Fibroblast of skin of scalp (primary cell): ENCODE measurements around the gene KRT83. TPM values are rescaled to one million over a fixed set of nuclear protein-coding genes. Genes with fewer than 3 reads are reported as not detected.

Experiments used
- DNase-seq: peaks from one replicate; pipeline ENCODE4 v3.0.0-alpha.2; 2013
- polyA plus RNA-seq, 2 experiments: library from polyadenylated mRNA; unstranded; fragments of 120-200 nt; gene quantifications; one replicate each; pipeline ENCODE4 v1.2.1, GENCODE V29; 2013; ENCODE audit not compliant: insufficient read length in 2 of 2

KRT83 gene
- polyA plus RNA-seq (2013, experiment 1 of 2; ENCODE audit: insufficient read length) = not detected
- not detected for polyA plus RNA-seq (2013, experiment 2 of 2; ENCODE audit: insufficient read length)

DNA sequence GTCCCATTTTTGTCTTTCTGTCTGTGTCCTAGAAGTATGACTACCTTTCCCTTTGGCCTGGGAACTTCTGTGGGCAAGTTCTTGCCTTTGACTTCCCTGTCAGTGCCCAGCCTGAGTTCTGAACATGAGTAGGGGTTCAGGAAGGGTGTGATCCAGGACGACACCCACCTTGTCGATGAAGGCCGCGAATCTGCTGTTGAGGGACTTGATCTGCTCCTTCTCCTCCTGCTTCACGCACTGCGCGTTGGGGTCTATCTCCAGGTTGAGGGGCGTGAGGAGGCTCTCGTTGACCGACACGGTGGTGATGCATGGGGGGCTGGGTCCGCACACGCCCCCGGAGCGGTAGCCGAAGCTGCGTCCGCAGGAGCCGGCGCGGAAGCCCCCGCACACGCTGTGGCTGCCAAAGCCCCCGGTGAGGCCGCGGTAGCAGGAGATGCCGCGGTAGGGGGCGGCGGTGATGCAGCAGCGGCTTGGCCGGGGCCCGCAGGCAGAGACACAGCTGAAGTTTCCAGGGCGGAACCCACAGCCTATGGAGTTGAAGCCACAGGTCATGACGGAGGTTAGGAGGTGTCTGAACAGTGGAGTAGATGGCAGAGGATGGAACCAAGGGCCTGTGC lies at the start of gene KRT83:
TSS of gene KRT83 (minus strand) at position 615 of the 617 bp plus-strand sequence. CDS start at position 552, 63 bp downstream.
- DNase-seq = no peak

DNA sequence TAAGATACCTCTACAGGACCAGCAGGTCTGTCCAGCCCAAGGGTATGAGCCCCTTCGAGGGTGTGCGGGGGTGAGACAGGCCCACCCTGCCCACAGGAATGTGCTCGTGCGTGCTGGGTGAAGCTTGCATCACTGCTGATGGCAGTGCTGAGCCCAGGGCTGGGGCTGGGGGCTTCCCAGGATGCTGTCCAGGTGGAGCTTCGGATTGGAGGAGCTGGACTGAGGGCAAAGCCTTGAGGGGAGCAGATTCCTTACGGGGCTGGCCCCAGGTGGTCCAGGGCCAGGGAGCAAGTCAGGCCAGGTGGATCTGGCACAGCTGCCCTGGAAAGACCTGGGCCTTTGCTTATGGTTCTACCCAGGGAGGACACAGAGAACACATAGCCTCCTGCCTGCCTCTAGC lies 48.6 kb upstream of the KRT83 start:
- DNase-seq = no peak

DNA sequence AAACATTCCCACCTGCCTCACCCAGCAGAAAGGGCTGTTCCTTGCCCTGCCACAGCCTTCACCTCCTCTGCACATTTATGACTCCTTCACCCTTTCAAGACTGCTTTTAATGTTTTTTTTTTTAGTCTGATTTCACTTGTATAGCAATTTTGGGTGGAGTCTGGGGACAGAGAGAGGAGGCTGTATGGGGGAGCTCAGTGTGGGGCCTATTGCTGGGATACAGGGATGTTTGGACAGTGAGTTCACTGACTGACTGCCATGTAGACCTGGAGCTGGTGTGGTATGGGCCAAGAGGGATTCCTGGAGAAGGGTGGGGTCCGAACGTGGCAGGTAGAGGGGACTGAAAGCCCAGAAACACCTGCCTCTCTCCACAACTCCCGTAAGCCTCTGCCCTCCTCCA lies 48.0 kb upstream of the KRT83 start:
- peak; percentile 22 for DNase-seq

- DNase-seq = no peak
These were observed 47.3 kb upstream of the KRT83 start for GRCh38 chr12:52368508-52368907.

- no peak for DNase-seq
These were observed 46.7 kb upstream of the KRT83 start for GRCh38 chr12:52367876-52368275.

GRCh38 chr12:52366738-52367485 lies 45.7 kb upstream of the KRT83 start, which contains the start of gene KRT85:
KRT85 (minus strand) TSS chr12:52367481; CDS start chr12:52367405, 76 bp downstream.
- DNase-seq = no peak

DNA sequence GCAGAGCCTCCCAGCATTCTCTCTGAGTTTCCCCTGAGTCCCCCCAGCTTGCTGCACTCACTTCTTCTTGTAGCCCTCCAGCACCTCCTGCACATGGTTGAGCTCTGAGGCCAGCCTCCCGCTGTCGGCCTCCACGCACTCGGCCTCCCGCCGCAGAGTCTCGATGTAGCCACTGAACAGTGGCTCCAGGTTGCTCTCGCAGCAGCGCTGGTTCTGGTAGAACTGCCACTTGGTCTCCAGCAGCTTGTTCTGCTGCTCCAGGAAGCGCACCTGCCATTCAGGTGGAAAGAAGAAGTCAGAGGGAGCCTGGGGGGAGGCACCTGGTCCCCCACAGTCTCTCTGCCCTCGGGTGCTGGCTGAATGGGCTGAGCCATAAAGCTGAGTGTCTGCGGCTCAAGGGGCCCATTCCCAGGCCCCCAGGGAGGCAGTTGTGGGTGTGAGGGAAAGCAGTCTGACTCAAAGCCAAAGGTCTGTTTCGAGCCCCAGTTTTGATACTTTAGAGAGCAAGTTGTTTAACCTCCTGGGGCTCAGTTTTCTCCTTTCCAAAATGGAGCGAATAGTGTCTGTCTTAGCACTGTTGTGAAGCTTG lies 43.8 kb upstream of the KRT83 start:
- DNase-seq = no peak

GRCh38 chr12:52364061-52364460 lies 42.9 kb upstream of the KRT83 start:
- DNase-seq = no peak

DNA sequence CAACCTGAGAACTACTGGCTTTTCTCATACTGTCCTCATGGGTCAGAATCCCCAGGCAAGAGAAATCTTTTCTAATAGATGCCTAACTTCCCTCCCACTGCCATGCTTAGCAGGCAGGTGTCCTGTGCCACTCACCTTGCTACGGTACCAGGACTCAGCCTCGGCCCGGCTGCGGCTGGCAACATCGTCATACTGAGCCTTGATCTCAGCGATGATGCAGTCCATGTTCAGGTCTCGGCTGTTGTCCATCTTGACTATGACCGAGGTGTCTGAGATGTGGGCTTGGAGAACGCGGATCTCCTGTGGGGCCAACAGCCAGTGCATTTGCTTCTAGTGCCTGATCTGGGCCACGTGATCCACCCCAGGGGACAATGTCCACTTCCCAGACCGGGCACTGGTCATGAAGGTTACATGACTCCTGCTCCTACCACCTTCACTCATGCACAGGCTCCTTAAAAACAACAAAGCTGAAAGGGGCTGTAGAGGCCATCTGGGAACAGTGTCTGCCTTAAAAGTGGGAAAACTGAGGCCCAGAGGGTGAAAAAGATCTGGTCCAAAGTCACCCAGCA lies 42.0 kb upstream of the KRT83 start:
- DNase-seq = no peak

DNA sequence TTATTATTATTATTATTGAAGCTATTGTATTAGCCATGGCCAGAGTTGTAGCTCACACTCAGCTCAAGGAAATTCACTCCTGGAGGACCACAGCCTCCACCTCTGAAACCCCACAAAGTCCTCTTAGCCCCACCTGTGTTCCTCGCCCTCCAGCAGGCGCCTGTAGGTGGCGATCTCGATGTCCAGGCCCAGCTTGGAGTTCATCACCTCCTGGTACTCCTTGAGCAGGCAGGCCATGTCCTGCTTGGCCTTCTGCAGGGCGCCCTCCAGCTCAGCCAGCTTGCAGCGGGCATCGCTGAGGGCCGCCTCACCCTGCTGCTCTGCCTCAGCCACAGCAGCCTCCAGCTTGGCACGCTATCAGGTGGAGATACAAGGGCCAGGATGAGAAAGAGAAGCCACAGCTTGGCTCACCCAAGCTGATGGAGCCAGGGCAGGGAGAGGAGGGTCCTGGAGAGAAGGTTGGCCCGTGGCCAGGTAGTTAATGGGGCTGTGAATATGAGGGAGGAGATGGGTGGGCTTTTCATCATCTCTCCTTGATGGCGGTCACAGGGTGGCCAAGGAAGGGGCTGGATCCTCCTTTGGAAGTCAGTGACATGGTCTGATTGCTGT lies 41.0 kb upstream of the KRT83 start:
- DNase-seq = no peak

DNA sequence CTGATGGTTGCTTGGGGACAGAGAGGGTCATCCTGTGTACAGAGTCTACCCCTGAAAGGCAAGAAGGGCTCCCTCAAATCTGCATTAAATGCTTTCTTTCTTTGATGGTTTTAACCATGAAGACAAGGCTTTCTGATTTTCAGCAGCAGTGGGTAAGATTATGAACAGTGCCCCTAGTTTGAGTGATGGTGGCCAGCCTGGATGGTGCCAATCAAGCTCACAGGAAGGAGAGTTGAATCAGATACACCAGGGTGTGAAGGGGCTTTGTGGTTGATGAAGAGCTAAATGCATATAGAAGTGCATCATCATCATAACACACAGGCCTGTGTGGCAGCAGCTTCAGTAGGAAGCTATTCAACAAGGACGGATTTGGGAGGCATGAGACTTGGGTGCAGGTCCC lies 40.4 kb upstream of the KRT83 start:
- no peak for DNase-seq

- no peak for DNase-seq
These were observed 39.6 kb upstream of the KRT83 start for GRCh38 chr12:52360663-52361271.

DNA sequence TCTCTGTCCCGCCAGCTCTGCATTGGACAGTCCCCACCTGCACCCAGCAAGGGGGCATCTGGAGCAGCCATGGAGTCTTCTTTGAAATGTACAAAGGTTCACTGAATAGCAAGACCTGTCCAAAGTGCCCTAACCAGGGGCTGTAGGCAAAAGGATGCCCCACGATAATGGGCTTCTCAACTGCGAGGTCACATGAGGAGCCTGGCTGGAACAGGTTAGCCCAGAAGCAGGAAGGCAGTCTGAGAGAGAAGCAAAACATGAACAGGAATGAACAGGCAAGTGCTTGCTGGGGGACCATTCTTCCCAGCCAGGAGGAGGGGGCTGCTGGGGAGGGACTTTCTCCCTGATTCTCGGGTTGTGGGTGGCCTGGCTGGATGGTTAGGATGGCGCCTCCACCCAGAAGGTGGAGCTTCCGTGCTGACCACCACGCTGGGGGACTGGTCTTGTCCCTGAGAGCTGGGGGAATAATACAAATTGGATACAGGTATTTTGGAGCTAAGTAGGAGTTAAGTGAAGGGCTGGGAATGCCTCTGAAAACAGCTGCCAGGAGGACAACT lies 39.0 kb upstream of the KRT83 start:
- no peak for DNase-seq

DNA sequence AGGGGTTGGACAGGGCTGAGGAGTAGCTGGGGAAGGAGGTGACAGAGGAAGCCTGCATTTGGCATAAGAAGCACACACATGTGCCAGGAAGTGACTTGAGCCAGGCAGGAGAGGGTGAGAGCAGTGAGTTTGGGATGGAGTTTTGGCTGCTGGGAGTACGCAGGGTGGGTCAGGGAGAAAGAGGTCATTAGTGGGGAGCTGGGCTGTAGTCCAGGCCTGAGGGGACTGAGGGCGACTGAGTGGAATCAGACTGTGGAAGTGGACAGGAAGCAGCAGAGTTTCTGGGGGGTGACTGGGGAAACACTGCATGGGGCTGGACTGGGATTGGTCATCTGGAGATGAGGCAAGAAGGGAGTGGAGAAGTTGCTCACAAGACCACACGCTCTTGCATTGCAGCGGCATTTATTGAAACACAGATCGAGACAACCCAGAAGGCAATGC lies 38.4 kb upstream of the KRT83 start:
- DNase-seq = no peak

DNA sequence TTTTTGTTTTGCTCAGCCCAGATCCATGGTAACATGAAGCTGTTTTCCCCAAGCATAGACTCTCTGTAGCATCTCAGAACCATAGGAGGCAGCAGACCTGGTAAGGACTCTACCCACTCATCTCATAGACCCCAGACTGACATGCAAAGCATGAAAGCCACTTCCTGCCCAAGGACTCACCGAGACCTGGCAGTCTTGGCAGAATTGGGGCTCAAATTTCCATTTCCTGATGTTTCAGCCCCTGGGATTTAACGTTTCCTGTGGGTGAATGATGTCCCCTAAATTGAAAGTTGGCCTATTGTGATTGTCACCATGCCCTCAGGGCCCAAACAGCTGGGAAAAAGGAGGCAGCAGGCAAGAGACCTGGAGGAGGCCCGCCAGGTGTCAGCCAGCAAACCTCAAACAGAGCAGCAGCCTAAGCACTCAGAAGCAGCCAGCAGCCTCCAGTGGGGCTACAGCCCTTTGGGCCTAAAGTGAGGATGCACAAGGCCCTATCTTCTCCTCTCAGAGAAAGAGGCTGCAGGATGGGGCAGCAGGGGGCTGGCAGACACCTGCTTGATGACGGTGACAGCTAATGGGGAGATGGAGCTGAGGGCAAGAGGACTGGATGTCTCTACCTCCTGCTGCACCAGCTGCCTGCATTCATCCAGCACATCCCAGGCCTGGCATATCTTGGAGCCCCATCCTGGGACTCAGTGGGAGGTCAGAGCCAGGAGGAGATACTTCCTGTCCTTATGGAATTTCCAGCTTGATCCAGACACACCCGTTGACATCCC lies 37.6 kb upstream of the KRT83 start:
- no peak for DNase-seq

- DNase-seq = no peak
These were observed 35.8 kb upstream of the KRT83 start for GRCh38 chr12:52356762-52357580.

DNA sequence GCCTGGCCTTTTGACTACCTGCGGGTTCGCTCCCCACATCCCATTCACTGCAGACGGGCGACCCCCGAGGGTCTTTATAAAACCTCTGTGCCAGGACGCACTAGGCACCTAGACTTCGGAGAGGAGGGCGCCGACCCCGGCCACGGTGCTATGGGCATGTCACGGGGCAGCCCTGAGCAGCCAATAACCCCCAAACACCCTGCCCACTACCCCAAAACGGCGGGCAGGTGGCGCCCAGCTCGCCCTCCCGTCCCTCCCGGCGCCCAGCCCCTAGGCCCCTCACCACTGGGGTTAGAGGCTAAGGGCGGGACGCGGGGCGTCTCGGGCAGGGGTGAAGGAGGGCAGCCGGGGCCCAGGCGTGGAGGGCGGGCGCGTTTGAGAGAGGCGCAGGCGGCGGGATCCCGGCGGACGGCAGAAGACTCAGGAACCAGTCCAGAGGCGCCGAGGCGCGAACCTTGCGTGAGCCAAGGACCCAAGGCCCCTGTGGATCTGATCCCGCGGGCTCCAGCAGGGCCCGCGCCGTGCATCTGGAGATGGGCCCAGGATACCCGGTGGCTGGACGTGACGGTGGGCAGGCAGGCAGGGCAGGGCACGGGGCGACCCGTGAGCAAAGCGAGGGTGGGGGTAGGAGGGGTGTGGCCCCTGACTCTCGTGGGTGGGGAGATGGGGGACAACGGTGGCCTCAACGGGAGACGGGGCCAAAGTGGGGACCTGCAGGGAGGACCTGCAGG lies 35.0 kb upstream of the KRT83 start:
- no peak for DNase-seq

GRCh38 chr12:52355176-52355575 lies 34.0 kb upstream of the KRT83 start:
- DNase-seq = no peak

- DNase-seq = no peak
These were observed 33.0 kb upstream of the KRT83 start for GRCh38 chr12:52354200-52354599.

DNA sequence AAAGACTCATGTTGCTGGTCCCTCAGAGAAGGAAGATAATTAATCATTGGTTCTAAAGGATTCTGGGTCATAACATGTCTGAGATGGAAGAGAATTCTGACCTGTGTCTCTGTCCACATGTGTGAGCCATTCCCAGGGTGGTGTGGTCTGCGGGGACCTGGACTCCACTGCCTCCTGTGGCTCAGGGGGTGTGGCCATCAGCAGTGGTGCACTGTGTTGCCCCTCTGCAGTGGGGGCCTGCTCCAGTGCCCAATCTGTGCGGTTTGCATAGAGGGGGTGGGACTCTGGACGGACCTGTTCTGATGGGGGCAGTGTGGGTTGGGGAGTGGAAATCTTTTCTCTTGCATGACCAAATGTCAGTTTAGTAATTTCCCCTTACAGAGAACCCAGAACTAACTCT lies 32.6 kb upstream of the KRT83 start:
- no peak for DNase-seq
